GM18508 (cell line): ENCODE data around the gene AQP10.
"Not testable (repeated sequence)": the region's sequence is repeated elsewhere in the genome, so short reads cannot be mapped to it uniquely, and the experiment has no call there.

Experiments used
- ATAC-seq: cut with Tn5 transposase; IDR thresholded peaks from one replicate; pipeline ENCODE4 v1.9.1; 2021; ENCODE audit warnings: moderate number of reproducible peaks; ENCODE audit not compliant: insufficient read depth, unreplicated experiment

Gene AQP10

GRCh38 chr1:154342836-154343472 is 22.1 kb downstream of the AQP10 start:
- no peak for ATAC-seq

- no peak for ATAC-seq
Observed at GRCh38 chr1:154344977-154345837, 24.3 kb downstream of the AQP10 start.

DNA sequence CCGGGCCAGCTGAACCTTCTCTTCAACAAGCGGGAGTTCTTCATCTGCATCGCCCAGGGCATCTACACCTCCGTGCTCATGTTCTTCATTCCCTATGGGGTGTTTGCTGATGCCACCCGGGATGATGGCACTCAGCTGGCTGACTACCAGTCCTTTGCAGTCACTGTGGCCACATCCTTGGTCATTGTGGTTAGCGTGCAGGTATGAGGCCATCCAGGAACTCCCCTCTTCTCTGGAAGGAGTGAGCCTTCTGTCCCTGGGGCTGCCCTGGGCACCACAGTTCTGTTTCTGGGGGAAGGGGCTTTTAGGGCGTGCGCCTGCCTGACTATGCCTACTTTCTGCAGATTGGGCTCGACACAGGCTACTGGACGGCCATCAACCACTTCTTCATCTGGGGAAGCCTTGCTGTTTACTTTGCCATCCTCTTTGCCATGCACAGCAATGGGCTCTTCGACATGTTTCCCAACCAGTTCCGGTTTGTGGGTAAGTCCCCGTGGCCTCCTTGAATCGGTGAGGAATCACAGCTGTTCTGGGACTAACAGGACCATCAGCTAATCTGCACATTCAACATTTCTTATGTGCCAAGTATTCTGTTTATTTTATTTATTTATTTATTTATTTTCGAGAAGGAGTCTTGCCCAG is 25.5 kb downstream of the AQP10 start:
- no peak for ATAC-seq

- no peak for ATAC-seq
Observed at GRCh38 chr1:154347961-154348360, 27.1 kb downstream of the AQP10 start.

DNA sequence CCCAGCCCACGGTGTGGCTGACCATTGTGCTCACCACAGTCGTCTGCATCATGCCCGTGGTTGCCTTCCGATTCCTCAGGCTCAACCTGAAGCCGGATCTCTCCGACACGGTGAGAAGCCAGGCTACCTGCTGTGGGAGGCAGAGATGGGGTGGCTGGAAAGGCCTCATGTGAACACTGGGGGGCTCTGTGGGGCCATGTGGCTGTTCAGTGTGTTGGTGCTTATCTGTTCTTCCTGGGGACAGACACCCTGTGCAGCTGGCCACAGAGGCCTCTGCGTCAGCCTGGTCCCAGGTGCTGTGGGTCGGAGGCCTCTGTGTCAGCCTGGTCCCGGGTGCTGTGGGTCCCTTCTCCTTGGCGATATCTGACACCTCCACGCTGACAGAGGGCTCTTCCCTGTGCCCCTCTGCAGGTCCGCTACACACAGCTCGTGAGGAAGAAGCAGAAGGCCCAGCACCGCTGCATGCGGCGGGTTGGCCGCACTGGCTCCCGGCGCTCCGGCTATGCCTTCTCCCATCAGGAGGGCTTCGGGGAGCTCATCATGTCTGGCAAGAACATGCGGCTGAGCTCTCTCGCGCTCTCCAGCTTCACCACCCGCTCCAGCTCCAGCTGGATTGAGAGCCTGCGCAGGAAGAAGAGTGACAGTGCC is 27.7 kb downstream of the AQP10 start:
- no peak for ATAC-seq

- ATAC-seq, result no peak
Observed at GRCh38 chr1:154349121-154349520, 28.2 kb downstream of the AQP10 start.

GRCh38 chr1:154350383-154350782 is 29.5 kb downstream of the AQP10 start:
- ATAC-seq, result no peak

GRCh38 chr1:154351363-154352068 is 30.6 kb downstream of the AQP10 start:
- ATAC-seq, result no peak

DNA sequence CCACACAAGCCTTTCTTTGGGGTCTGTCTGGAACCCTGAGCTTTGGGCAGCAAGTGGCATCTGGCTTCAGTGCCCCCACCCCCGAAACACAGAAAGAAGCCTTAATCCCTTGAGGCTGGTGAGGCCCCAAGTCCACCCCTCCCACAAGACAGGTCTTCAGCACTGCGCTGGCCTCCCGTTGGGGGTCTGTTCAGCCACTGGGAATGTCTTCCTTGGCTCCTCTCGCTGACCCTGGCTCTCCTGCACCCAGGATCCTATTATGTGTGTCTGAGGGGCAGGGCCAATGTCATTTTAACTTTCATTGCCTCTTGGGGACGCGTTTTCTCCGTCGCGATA is 31.3 kb downstream of the AQP10 start:
- no peak for ATAC-seq

- no peak for ATAC-seq
Observed at GRCh38 chr1:154352581-154353459, 31.9 kb downstream of the AQP10 start.

- ATAC-seq, result no peak
Observed at GRCh38 chr1:154353460-154353904, 32.6 kb downstream of the AQP10 start.

DNA sequence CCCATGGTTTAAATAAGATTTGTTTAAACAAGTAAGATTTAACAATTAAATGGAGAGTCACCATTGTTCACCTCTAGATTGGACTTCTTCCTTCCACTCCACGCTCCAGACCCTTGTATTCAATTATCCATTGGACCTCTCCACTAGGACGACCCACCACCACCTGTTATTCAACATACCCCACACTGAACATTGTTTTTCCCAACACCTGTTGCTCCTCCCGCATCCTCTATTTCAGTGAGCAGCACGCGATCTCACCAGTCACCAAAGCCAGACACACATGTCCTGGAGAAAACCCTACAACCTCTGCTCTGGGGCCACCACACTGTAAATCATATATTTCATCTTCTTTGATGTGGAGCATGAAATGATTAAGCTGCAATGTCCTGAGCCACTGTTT is 33.1 kb downstream of the AQP10 start:
- ATAC-seq, result no peak

DNA sequence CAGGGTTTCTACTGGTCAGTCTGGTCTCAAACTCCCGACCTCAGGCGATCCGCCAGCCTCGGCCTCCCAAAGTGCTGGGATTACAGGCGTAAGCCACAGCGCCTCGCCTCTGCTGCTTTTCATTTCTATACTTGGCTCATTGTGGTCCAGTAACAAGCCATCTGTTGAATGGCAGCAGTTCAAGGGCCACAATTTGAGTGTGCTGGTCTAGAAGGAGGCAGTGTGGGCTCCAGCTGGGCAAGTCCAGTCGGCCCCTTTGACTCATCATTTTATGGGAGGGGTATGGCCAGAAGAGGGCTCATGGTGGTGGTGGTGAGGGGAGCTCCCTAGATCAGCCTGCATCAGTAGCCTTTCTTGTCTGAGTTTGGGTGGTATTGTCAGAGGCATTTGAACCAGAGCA is 37.6 kb downstream of the AQP10 start:
- no peak for ATAC-seq

DNA sequence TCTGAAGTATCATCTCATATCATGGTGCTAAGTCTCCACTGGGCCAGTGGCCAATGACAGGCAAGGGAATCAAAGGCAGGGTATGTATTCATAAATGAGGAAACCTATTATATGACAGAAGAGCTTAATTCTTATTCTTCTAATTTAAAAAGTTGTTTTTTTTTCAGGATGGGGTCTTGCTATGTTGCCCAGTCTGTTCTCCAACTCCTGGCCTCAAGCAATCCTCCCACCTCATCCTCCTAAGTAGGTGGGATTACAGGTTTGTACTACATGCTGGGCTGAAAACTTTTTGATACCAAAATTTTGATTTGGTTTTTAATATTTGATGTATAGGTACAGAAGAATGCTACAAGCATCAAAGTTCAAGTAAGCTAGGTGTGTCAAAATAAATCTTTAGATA is 39.4 kb downstream of the AQP10 start:
- no peak for ATAC-seq

DNA sequence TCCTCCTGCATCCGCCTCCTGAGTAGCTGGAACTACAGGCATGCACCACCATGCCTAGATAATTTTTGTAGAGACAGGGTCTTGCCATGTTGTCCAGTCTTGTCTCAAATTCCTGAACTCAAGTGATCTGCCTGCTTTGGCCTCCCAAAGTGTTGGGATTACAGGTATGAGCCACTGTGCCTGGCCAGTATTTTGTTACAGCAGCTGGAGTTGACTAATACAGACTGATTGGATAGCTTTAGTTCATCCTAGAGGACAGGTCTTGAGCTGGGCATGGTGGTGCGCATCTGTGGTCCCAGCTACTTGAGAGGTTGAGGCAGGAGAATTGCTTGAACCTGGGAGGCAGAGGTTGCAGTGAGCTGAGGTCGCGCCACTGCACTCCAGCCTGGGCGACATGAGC is 40.0 kb downstream of the AQP10 start:
- ATAC-seq, result not testable (repeated sequence)

DNA sequence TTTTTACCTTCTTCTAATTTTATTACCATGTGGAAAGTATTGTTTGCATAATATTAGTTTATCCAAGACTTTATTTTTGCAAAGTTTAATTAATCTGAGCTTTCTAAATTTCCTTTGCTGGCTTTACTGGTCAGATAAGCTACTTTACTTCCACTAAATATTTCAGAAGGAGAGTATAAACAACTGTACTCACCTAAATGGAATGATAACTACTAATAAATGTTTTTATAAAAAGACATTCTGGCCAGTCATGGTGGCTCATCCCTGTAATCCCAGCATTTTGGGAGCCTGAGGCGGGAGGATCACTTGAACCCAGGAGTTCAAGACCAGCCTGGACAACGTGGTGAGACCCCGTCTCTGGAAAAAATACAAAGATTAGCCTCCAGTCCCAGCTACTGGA is 40.5 kb downstream of the AQP10 start:
- no peak for ATAC-seq

DNA sequence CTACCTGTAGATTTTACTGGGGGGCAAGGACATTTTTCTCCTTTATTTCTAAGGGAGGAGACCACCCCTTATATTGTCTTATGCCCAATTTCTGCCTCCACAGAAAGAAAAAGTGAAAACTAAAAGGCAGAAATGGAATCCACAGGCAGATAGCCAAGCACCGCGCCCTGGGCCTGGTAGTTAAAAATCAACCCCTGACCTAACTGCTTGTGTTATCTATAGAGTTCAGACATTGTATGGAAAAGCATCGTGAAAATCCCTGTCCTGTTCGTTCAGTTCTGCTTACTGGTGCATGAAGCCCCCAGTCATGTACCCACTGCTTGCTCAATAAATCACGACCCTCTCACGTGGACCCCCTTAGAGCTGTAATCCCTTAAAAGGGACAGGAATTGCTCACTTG is 50.5 kb downstream of the AQP10 start:
- no peak for ATAC-seq

DNA sequence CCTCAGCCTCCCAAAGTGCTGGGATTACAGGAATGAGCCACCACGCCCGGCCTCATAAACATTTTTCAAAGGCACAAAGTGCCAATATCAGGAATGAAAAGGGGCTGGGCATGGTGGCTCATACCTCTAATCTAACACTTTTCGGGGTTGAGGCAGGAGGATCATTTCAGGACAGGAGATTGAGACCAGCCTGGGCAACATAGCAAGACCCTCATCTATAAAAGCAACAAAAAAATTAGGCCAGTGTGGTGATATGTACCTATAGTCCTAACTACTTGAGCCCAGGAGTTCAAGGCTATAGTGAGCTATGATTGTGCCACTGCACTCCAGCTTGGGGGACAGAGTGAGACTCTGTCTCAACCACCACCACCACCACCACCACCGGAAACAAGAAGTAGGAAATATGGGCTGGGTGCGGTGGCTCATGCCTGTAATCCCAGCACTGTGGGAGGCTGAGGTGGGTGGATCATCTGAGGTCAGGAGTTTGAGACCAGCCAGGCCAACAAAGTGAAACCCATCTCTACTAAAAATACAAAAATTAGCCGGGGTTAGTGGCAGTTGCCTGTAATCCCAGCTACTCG is 53.0 kb downstream of the AQP10 start:
- not testable (repeated sequence) for ATAC-seq
